ENCODE data around the gene PLPPR1. TPM values are rescaled to one million over a fixed set of nuclear protein-coding genes. Genes with fewer than 3 reads are reported as not detected.

The PLPPR1 gene
- total and polyA plus RNA-seq, 2 of the 13 experiments (the other 11 are each of a cell fraction or from before 2014, with no cell fraction given), result 16.0 to 84.7 TPM

GRCh38 chr9:101138509-101138908, 110.0 kb downstream of the PLPPR1 start:
- CTCF ChIA-PET (ENCODE audit: low intra/inter-chr PET ratio, low total read pairs), result no interaction called here
- H3K4me2 ChIP-seq (ENCODE audit: low read depth, low read length), result no peak overlapping the region
- H2AFZ ChIP-seq (ENCODE audit: low read length), result no peak overlapping the region
- FAIRE-seq, result no peak
- ATAC-seq, result no peak
- H3K79me2 ChIP-seq (ENCODE audit: insufficient read depth, low read length), result no peaks in the 10 kb centered on the region
- H3K27ac ChIP-seq (ENCODE audit: extremely low read length, insufficient read depth, low read length), result no peak overlapping the region
- no peak for DNase-seq (ENCODE audit: low spot score)
- H4K20me1 ChIP-seq (ENCODE audit: insufficient read depth, low read length), result no peaks in the 10 kb centered on the region
- TF ChIP-seq PHF5A (CRISPR knock-in tag; IDR thresholded peaks at IDR 0.05; ENCODE audit: low read depth, unreplicated experiment) (no peak), ZBTB34 (CRISPR knock-in tag; IDR thresholded peaks at IDR 0.05) (no peak), ONECUT2 (CRISPR knock-in tag; IDR thresholded peaks at IDR 0.05) (no peak), SP5 (CRISPR knock-in tag; IDR thresholded peaks at IDR 0.05; ENCODE audit: borderline replicate concordance, low read depth) (no peak), GMEB1 (CRISPR knock-in tag; IDR thresholded peaks at IDR 0.05; ENCODE audit: borderline replicate concordance) (no peak), TEAD2 (CRISPR knock-in tag; IDR thresholded peaks at IDR 0.05) (no peak), NCOA2 (CRISPR knock-in tag; IDR thresholded peaks at IDR 0.05) (no peak)
- TF ChIP-seq, protein P1, sequence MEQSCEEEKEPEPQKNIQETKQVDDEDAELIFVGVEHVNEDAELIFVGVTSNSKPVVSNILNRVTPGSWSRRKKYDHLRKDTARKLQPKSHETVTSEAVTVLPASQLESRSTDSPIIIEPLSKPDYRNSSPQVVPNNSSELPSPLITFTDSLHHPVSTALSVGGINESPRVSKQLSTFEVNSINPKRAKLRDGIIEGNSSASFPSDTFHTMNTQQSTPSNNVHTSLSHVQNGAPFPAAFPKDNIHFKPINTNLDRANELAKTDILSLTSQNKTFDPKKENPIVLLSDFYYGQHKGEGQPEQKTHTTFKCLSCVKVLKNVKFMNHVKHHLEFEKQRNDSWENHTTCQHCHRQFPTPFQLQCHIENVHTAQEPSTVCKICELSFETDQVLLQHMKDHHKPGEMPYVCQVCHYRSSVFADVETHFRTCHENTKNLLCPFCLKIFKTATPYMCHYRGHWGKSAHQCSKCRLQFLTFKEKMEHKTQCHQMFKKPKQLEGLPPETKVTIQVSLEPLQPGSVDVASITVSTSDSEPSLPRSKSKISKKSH (CRISPR knock-in tag; IDR thresholded peaks at IDR 0.05; ENCODE audit: borderline replicate concordance), result no peak
- TF ChIP-seq, protein P2, sequence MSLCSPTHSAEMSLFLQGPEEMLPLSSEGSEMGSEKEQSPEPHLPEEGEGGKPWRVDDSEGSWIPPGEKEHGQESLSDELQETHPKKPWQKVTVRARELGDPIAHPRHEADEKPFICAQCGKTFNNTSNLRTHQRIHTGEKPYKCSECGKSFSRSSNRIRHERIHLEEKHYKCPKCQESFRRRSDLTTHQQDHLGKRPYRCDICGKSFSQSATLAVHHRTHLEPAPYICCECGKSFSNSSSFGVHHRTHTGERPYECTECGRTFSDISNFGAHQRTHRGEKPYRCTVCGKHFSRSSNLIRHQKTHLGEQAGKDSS (CRISPR knock-in tag; IDR thresholded peaks at IDR 0.05; ENCODE audit: borderline replicate concordance, low read depth), result no peak
- intact Hi-C loops (cut with micrococcal nuclease; ENCODE audit: unreplicated experiment) (no loop called here), in situ Hi-C loops (cut with HindIII; ENCODE audit: extremely low pct_ligation_motif_present, low pct_unique_long_range_greater_than_20kb) (no loop called here)
- H3K36me3 ChIP-seq (replicated peaks in 1 of 2; ENCODE audit: control insufficient read depth in 1 of 2, insufficient read depth in 2 of 2, low read length in 2 of 2), result no peaks in the 10 kb centered on the region
- no peaks in the 10 kb centered on the region for H3K4me1 ChIP-seq (ENCODE audit: insufficient read depth, low read length)
- no peak overlapping the region for H3K4me3 ChIP-seq (replicated peaks in 1 of 3; ENCODE audit: insufficient read depth in 1 of 3, low read depth in 2 of 3, low read length in 3 of 3)
- no peaks in the 10 kb centered on the region for H3K27me3 ChIP-seq (ENCODE audit: control insufficient read depth in 1 of 2, insufficient read depth in 2 of 2, low read length in 2 of 2)
- BruUV-seq (replicated peaks), result no TSS peak
- no peaks in the 10 kb centered on the region for H3K9me3 ChIP-seq (ENCODE audit: low read length)
- POLR2A ChIA-PET, result no interaction called here
- no peak overlapping the region for H3K9ac ChIP-seq (ENCODE audit: insufficient read depth, low read depth, low read length)
